GM18519 (cell line): ENCODE measurements around the gene KCNC1.
A peak's percentile ranks its signal among the peaks of the same experiment; 100 is the strongest.

Experiments
- ATAC-seq: cut with Tn5 transposase; IDR thresholded peaks from one replicate; pipeline ENCODE4 v1.9.1; 2021; ENCODE audit warnings: mild to moderate bottlenecking, moderate library complexity; ENCODE audit not compliant: unreplicated experiment, low FRiP score

KCNC1 gene

GRCh38 chr11:17714356-17714854 lies 20.2 kb upstream of the KCNC1 start:
- no peak for ATAC-seq

DNA sequence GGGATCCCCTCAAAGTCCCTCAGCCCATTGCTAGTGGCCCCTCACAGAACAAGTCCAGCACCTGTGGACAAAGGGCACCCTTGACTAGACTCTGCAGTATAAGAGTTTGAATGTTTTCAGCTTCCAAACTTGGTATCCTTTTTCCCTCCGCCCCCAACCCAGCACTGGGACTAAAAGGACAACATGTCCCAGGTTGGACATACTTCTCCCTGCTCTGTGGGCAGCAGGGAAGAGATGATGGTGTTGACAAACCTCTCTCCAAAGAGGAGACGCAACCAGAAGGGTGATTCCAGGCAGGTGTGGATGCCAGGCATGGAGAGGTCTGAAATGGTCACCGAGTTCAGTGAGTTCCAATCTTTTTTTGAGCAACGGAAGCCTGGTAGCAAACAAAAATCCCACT lies 19.7 kb upstream of the KCNC1 start:
- no peak for ATAC-seq

GRCh38 chr11:17716807-17717206 lies 17.8 kb upstream of the KCNC1 start:
- no peak for ATAC-seq

- no peak for ATAC-seq
Measured at GRCh38 chr11:17718015-17718414, 16.6 kb upstream of the KCNC1 start.

DNA sequence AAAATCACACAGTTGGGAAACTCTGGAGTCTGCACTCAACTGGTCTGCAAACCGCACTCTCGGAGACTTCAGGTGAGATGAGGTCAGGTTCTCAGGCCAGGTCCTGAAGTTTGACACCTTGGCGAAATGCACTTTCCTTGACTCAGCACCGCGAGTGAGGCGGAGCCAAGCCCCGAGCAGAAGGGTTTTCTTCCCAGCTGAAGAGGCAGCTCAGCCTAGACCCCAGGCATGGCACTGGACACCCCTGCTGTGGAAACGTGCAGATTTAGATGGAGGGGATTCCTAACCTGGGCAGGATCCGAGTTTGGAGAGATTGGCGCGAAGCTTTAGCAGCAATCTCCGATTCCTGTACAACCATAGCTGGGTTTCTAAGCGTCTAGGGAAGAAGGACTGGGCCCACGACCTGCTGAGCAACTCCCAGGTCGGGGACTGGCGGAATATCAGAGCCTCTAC lies 16.0 kb upstream of the KCNC1 start:
- ATAC-seq = no peak

DNA sequence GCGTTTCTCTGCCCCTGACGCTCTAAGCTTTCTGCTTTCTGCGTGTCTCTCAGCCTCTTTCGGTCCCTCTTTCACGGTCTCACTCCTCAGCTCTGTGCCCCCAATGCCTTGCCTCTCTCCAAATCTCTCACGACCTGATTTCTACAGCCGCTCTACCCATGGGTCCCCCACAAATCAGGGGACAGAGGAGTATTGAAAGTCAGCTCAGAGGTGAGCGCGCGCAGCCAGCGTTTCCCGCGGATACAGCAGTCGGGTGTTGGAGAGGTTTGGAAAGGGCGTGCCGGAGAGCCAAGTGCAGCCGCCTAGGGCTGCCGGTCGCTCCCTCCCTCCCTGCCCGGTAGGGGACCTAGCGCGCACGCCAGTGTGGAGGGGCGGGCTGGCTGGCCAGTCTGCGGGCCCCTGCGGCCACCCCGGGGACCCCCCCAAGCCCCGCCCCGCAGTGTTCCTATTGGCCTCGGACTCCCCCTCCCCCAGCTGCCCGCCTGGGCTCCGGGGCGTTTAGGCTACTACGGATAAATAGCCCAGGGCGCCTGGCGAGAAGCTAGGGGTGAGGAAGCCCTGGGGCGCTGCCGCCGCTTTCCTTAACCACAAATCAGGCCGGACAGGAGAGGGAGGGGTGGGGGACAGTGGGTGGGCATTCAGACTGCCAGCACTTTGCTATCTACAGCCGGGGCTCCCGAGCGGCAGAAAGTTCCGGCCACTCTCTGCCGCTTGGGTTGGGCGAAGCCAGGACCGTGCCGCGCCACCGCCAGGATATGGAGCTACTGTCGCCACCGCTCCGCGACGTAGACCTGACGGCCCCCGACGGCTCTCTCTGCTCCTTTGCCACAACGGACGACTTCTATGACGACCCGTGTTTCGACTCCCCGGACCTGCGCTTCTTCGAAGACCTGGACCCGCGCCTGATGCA lies 15.3 kb upstream of the KCNC1 start, which contains the start of gene MYOD1:
Gene MYOD1 (plus strand): TSS at position 544 of the 910 bp plus-strand sequence. CDS start 212 bp downstream, at position 756.
- ATAC-seq = no peak

DNA sequence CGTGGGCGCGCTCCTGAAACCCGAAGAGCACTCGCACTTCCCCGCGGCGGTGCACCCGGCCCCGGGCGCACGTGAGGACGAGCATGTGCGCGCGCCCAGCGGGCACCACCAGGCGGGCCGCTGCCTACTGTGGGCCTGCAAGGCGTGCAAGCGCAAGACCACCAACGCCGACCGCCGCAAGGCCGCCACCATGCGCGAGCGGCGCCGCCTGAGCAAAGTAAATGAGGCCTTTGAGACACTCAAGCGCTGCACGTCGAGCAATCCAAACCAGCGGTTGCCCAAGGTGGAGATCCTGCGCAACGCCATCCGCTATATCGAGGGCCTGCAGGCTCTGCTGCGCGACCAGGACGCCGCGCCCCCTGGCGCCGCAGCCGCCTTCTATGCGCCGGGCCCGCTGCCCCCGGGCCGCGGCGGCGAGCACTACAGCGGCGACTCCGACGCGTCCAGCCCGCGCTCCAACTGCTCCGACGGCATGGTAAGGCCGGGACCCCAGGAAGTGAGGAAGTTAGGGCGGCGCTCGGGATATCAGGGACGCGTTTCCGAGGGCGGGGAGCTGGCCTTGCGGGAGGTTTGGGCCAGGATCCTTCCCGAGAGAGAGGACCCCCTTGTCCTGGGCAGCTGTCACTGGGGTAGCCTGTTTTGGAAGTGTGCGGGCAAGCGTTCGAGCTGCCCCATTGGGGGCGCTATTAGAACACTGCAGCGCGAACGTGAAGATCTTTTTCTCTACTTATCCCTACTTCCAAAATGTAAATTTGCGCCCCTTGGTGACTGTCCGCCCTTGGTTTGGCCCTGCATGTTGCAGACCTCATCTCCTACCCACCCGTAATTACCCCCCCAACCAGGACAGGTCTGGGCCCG lies 14.4 kb upstream of the KCNC1 start:
- ATAC-seq = no peak

DNA sequence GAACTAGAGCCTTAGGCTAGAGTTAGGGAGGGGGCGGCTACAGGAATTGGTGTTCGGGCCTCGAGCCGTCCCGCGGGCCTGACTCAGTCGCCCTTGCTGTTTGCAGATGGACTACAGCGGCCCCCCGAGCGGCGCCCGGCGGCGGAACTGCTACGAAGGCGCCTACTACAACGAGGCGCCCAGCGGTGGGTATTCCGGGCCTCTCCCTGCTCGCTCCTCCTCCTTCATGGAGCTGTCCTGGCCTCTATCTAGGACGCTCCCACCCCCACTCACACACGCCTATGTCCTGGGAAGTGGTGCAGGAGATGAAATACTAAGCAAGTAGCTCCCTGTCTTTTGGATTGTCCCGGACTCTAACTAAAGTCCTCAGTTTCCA lies 13.8 kb upstream of the KCNC1 start:
- ATAC-seq = no peak

GRCh38 chr11:17721242-17721999 lies 13.2 kb upstream of the KCNC1 start:
- ATAC-seq = no peak

DNA sequence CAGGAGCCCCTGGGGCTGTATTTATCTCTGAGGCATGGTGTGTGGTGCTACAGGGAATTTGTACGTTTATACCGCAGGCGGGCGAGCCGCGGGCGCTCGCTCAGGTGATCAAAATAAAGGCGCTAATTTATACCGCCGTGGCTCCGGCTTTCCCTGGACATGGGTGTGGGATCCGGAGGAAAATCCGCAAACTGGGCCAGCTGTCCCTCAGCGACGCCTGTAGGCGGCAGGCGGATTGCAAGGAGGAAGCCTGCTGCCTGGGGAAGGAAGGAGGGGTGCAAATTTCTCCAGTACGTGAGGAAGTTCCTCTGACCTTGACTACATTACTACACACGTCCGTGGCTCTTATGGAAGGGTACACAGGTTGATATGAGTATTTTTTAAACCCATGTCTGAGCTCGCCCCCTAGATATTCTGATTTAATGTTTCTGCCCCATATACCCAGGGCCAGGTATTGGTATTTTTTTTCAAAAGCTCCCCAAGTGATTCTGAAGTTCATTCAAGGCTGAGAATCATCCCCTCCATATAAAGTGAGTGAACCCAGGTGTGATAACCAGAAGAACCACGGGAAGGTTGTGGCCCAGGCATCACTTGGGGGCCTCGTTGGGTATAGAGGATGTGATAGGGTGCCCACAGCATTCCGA lies 12.5 kb upstream of the KCNC1 start:
- no peak for ATAC-seq

- ATAC-seq = no peak
Measured at GRCh38 chr11:17724020-17724908, 10.3 kb upstream of the KCNC1 start.

DNA sequence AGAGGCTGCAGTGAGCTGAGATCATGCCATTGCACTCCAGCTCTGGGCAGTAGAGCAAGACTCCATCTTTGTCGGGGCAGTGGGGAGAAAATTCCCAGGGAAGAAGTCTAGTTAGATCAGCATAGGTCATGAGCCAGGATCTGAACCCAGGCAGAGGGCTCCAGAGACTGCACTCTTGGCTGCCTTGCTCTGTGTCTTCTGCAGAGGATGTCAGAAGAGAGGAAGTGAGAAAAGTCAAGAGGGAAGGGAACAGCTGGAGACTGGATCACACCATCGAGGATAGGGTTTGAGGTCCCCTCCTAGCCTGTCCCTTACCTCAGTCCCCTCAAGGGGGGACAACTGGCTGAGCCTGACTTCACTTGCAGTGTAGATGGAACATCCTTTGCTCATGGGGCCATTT lies 9.4 kb upstream of the KCNC1 start:
- ATAC-seq = no peak

- ATAC-seq = no peak
Measured at GRCh38 chr11:17730137-17730536, 4.4 kb upstream of the KCNC1 start.

GRCh38 chr11:17730608-17731462 lies 3.7 kb upstream of the KCNC1 start:
- peak; percentile 54 for ATAC-seq

DNA sequence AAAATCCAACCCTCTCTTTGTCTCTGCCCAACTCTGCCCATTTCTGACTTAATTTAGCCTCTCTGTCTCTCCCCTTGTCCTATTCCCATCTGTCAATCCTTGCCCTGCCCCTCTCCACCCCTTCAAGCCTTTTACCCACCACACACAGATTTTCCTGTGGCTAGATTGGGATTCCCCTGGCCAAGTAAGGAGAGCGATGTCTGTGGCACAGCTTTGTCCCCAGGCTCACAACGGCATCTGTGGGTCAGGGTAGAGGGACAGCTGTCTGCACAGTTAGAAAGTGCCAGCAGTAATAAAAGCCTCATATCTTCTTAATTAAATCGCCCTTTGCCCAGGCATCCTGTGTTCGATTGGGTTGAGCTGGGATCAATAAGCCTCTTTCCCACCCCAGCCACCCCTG lies 1.3 kb upstream of the KCNC1 start:
- no peak for ATAC-seq

- ATAC-seq = no peak
Measured at GRCh38 chr11:17734986-17735817, 621 bp downstream of the KCNC1 start.
